Transverse colon (tissue), 4 donors: ENCODE data around the gene CENPB. TPM values are rescaled to one million over a fixed set of nuclear protein-coding genes. Genes with fewer than 3 reads are reported as not detected.

ENCODE experiments used
- DNase-seq: peaks from one replicate; pipeline ENCODE4 v3.0.0-alpha.2; 2019
- H3K27ac ChIP-seq, 4 donors: fragments of 200-600 bp; sonication (generic); 2 replicates each; pipeline ENCODE4 v1.5.1; 2016 to 2018; ENCODE audit warnings: inconsistent platforms in 4 of 4
- H3K27me3 ChIP-seq: fragments of 200-600 bp; sonication (generic); 2 replicates; pipeline ENCODE4 v1.5.1; 2017; ENCODE audit warnings: inconsistent platforms
- H3K36me3 ChIP-seq, 4 donors: fragments of 200-600 bp; sonication (generic); 2 replicates each; pipeline ENCODE4 v1.5.1; 2017 to 2019; ENCODE audit warnings: inconsistent platforms in 4 of 4
- H3K4me1 ChIP-seq, 4 donors: fragments of 200-600 bp; sonication (generic); 2 replicates each; pipeline ENCODE4 v1.5.1; 2017 to 2020; ENCODE audit warnings: inconsistent platforms in 4 of 4
- H3K4me3 ChIP-seq, 4 donors: fragments of 200-600 bp; sonication (generic); 1 replicate in 1 of 4; 2 replicates in 3 of 4; pipeline versions ENCODE4 v1.5.1 to v1.6.1; 2017 to 2019; ENCODE audit warnings: inconsistent platforms in 4 of 4
- H3K9me3 ChIP-seq, 2 donors: fragments of 200-600 bp; sonication (generic); 2 replicates each; pipeline ENCODE4 v1.5.1; 2017 to 2019; ENCODE audit warnings: inconsistent platforms in 2 of 2
- EP300 ChIP-seq: sonication (generic); formaldehyde crosslinking; IDR thresholded peaks from one replicate; pipeline ENCODE4 v1.6.1; 2017; ENCODE audit warnings: antibody characterized with exemption, low read depth
- POLR2A ChIP-seq: fragments of 450-650 bp; IDR thresholded peaks from one replicate; pipeline ENCODE4 v1.6.1; 2016; ENCODE audit warnings: antibody characterized with exemption, mild to moderate bottlenecking, moderate library complexity
- POLR2AphosphoS5 ChIP-seq, 3 donors: sonication (generic); formaldehyde crosslinking; IDR thresholded peaks; one replicate each; pipeline ENCODE4 v1.6.1; 2016; ENCODE audit warnings: antibody characterized with exemption in 3 of 3
- WGBS, 2 donors: methylation state at CpG; one replicate each; pipeline ENCODE4 v1.1.5; 2018; ENCODE audit warnings: low coverage in 1 of 2; 5-methylcytosine and 5-hydroxymethylcytosine counted together
- in situ Hi-C, 4 donors: fragments of 200-750 bp; cut with MboI; loops; one replicate each; pipeline versions ENCODE4 v1.15.0 to v1.15.1; 2017; ENCODE audit warnings: low sequenced_read_pairs in 3 of 4, low pct_ligation_motif_present in 1 of 4, low pct_unique_long_range_greater_than_20kb in 1 of 4
- intact Hi-C: fragments of 100-400 bp; cut with DNase I; formaldehyde crosslinking; loops from one replicate; pipeline ENCODE4 v1.15.1; 2023; ENCODE audit warnings: low total_unique reads
- total RNA-seq, 4 donors: library from RNA; depleted of rRNA; stranded (reverse); fragments of >200 nt; gene quantifications; one replicate each; pipeline ENCODE4 v1.1.0, GENCODE V29; 2016
- TF ChIP-seq, protein P1 (sequence below), 5 experiments: fragments of 200-600 bp in 3 of 5; fragments of 450-650 bp in 2 of 5; sonication (generic) in 3 of 5; IDR thresholded peaks; 1 replicate in 2 of 5; 2 replicates in 3 of 5; pipeline ENCODE4 v1.5.1; 2016 to 2017; ENCODE audit warnings: antibody characterized with exemption in 5 of 5, inconsistent platforms in 3 of 5, mild to moderate bottlenecking in 2 of 5, moderate library complexity in 1 of 5

The CENPB gene
- total RNA-seq, 4 donors from 2014 or later = 66.6 to 83.1 (median 72.8) TPM

DNA sequence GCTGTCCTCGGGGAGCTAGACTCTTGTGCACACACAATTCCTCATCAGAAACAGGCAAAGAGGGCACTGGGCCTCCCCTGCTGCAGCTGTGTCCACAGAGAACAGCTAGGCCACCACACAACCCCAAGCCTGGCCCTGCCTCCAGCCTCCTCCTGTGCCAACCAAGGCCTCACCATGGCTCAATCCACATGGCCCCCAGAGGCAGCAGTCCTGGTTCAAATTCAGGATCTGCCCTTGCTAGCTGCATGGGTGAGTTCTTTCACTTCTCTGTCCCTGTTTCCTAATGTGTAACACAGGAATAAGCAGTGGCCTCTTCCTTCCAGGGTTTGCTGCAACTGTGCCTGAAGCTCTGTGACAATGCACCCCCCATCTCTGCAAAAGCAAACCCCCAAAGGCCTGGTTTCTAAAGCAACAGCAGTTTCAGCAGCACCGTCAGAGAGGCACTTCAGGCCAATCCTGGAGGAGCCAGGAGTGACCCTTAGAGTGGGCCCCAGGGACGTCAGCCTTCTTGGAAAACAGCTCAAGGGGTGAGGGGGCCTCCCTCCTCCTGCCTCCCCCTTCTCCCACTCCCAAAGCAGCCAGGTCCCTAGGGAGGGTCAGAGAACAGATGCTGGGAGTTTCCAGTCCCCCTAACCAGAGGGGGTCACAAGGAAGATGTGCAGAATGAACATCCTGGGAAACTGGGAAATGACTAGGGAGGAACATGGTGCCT lies 21.2 kb downstream of the CENPB start:
- no peaks in the 10 kb centered on the region for H3K27me3 ChIP-seq
- intact Hi-C loops (no loop called here), in situ Hi-C loops (no loop called here)
- H3K36me3 ChIP-seq = no peaks in the 10 kb centered on the region
- H3K4me3 ChIP-seq = no peak overlapping the region
- peak overlapping the region in 3 of 4 donors; percentile 29 to 97 (median 94) for H3K27ac ChIP-seq
- TF ChIP-seq, protein P1, sequence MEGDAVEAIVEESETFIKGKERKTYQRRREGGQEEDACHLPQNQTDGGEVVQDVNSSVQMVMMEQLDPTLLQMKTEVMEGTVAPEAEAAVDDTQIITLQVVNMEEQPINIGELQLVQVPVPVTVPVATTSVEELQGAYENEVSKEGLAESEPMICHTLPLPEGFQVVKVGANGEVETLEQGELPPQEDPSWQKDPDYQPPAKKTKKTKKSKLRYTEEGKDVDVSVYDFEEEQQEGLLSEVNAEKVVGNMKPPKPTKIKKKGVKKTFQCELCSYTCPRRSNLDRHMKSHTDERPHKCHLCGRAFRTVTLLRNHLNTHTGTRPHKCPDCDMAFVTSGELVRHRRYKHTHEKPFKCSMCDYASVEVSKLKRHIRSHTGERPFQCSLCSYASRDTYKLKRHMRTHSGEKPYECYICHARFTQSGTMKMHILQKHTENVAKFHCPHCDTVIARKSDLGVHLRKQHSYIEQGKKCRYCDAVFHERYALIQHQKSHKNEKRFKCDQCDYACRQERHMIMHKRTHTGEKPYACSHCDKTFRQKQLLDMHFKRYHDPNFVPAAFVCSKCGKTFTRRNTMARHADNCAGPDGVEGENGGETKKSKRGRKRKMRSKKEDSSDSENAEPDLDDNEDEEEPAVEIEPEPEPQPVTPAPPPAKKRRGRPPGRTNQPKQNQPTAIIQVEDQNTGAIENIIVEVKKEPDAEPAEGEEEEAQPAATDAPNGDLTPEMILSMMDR (IDR thresholded peaks at IDR 0.05) = no peak
- no peak for TF ChIP-seq EP300
- TF ChIP-seq POLR2A = no peak
- no peak for DNase-seq
- 79% methylated on average over 3 of the region's 3 CpGs; no CpG with 5 or more reads in 1 of the 2 donors for WGBS, 2 donors
- no peaks in the 10 kb centered on the region for H3K9me3 ChIP-seq
- H3K4me1 ChIP-seq = peaks cover 0 to 58% (median 33%) of the 10 kb centered on the region in 4 donors

DNA sequence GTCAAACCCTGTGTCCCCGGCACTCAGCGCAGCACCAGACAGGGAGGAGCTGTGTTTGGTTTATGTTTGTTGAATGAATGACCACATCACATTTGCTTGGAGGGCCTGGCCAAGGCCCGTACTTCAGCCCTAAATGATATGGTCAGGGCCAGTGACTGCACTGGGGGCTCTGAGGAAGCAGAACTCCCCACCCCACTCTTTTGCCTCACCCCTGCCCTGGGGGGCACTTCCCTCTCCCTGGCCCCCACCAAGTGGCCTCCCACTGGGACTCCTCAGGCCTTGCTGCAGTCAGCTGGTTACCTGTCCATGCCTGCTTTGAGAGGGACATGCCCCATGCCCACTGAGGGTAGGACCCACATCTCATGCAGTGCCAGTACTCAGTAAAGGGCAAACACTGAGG lies 21.9 kb downstream of the CENPB start:
- Histone ChIP-seq H3K9me3 (no peaks in the 10 kb centered on the region), H3K27me3 (no peaks in the 10 kb centered on the region), H3K36me3 (no peaks in the 10 kb centered on the region), H3K4me3 (no peak overlapping the region), H3K27ac (peak overlapping the region in 2 of 4 donors; percentile 29 to 97), H3K4me1 (peaks cover 0 to 58% (median 33%) of the 10 kb centered on the region in 4 donors)
- TF ChIP-seq EP300 = no peak
- no peak for TF ChIP-seq POLR2A
- TF ChIP-seq, protein P1 (IDR thresholded peaks at IDR 0.05) = no peak
- no peak for TF ChIP-seq POLR2AphosphoS5 (IDR thresholded peaks at IDR 0.05)
- in situ Hi-C loops = no loop called here
- DNase-seq = no peak
- intact Hi-C loops = no loop called here
- 82 to 84% methylated on average over 3 of the region's 3 CpGs for WGBS, 2 donors

DNA sequence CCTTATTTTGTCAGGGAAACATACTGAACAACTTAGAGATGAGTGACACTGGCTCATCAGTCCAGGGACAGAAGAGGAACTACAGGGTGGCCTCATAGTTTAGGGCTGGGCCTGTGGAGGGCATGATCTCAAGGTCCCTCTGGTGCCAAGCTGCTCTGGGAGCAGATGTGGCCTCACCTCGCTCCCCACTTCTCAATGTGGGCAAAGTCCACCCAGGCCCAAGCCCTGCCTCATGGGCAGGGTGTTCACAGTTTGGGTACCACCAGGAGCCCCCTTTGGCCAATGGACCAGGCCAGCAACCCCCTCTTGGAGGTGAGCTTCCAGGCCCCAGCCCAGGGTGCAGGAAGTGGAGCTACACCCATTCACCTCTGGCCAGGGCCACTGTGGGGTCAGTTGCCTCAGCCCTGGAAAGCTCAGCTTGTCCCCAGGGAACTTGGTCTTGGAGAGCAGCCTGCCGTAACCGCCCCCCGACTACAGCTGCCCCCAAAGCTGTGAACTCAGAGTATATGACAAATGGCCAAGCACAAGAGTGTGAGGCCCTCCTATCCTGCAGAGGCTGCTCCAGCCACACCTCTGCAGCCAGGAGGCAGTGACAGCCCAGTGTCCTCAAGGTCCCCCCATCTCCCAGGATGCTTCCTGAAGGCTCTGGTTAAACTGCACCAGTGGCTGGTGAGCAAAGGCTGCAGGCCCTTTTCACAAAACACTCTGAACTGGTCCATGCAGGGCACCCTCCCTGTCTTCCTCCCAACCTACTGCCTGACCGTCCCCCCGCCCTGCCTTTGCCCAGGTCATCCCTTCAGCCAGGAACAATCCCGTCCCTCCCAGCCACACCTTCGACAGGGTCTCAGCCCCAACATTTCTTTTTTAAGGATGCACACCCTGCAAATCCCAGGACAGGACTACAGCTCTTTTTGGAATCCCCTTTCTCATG lies 22.6 kb downstream of the CENPB start:
- intact Hi-C loops = no loop called here
- H3K27ac ChIP-seq = peak overlapping the region in 3 of 4 donors; percentile 29 to 97 (median 51)
- H3K4me3 ChIP-seq = no peak overlapping the region
- in situ Hi-C loops = no loop called here
- TF ChIP-seq POLR2A = no peak
- TF ChIP-seq, protein P1 (IDR thresholded peaks at IDR 0.05) = no peak
- TF ChIP-seq POLR2AphosphoS5 (IDR thresholded peaks at IDR 0.05) = no peak
- no peak for TF ChIP-seq EP300
- no peak for DNase-seq
- WGBS, 2 donors = 89% methylated on average over 8 of the region's 8 CpGs; no CpG with 5 or more reads in 1 of the 2 donors
- H3K9me3 ChIP-seq = no peaks in the 10 kb centered on the region
- H3K27me3 ChIP-seq = no peaks in the 10 kb centered on the region
- H3K36me3 ChIP-seq = no peaks in the 10 kb centered on the region
- H3K4me1 ChIP-seq = peaks cover 0 to 53% (median 30%) of the 10 kb centered on the region in 4 donors

DNA sequence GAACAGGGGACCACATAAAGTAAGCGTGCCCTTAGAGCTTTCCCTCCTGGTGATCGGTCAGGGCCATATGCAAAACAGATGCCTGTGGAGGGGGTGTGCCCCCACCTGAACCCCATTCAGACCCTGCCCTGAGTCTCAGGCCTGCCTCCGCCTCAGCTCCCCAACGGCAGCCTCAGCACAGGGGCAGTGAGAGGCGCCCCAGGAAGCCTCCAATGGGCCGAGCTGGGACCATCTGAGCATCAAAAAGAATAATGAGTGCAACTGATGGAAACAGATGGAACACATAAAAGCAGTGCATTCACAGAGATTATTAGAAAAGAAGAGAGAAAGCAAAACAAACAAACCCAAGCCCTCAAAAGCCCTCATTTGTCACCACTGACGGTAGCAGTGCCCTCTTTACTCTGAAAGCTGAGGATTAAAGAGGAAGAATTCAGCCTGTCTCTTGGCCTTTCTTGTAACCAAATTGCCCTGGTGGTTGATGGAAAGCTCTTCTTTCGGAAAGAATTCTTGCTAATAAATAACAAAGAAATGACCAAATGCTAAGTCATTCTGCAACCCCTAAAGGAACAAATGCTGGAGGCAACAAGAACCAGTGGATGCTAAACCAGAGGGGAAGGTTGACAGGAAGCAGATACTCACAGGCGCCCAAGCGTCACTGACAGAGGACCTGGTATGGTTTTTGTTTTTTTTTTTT lies 25.7 kb downstream of the CENPB start:
- Histone ChIP-seq H3K36me3 (no peaks in the 10 kb centered on the region), H3K9me3 (no peaks in the 10 kb centered on the region), H3K27me3 (no peaks in the 10 kb centered on the region), H3K4me1 (peaks cover 0 to 29% (median 4%) of the 10 kb centered on the region in 4 donors), H3K27ac (peak overlapping the region in 3 of 4 donors; percentile 15 to 56 (median 31)), H3K4me3 (no peak overlapping the region)
- in situ Hi-C loops (no loop called here), intact Hi-C loops (no loop called here)
- no peak for DNase-seq
- 51 to 69% methylated on average over 4 to 10 of the region's 10 CpGs for WGBS, 2 donors
- no peak for TF ChIP-seq EP300
- no peak for TF ChIP-seq POLR2AphosphoS5 (IDR thresholded peaks at IDR 0.05)
- TF ChIP-seq POLR2A = no peak
- TF ChIP-seq, protein P1 (IDR thresholded peaks at IDR 0.05) = no peak
